ENCODE results near the gene WDR82.

Gene WDR82

DNA sequence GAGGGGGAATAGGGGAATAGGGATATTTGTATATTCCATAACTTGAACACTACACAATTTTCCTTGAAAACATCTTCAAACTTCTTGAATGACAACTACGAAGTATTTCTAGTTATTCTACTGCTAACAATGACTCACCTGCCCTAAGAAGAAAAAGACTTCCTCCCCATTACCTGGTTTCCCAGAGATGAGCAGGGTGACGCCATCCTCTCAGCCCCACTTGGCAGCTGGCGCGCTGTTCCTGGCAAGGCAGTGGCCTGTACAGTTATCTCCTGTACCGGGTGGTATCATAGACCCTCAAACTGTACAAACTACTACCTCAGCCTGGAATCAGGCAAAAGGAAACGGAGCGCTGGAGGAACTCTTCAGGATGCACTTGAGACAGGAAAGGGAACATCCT, 10.4 kb downstream of the WDR82 start:
- DNase-seq (ENCODE audit: low read depth): no peak
- no peak overlapping the region for H3K4me3 ChIP-seq (ENCODE audit: low read depth, low read length)
- no peak for TF ChIP-seq CTCF (IDR thresholded peaks at IDR 0.05; ENCODE audit: low read depth, low read length, missing control alignments)

DNA sequence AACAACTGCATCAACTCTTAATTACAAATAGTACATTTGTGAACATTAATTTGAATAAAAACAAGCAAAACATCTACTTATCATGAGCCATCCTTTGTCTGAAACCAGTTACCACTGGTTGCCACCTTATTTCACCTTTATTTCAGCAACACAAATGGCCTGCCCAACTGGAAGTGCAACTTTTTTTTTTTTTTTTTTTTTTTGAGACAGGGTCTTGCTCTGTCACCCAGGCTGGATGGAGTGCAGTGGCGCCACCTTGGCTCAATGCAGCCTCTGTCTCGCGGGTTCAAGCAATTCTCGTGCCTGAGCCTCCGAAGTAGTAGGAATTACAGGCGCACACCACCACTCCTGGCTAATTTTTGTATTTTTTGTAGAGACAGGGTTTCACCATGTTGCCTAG, 13.1 kb downstream of the WDR82 start:
- no peak for DNase-seq (ENCODE audit: low read depth)
- no peak overlapping the region for H3K4me3 ChIP-seq (ENCODE audit: low read depth, low read length)
- TF ChIP-seq CTCF (IDR thresholded peaks at IDR 0.05; ENCODE audit: low read depth, low read length, missing control alignments): no peak

DNA sequence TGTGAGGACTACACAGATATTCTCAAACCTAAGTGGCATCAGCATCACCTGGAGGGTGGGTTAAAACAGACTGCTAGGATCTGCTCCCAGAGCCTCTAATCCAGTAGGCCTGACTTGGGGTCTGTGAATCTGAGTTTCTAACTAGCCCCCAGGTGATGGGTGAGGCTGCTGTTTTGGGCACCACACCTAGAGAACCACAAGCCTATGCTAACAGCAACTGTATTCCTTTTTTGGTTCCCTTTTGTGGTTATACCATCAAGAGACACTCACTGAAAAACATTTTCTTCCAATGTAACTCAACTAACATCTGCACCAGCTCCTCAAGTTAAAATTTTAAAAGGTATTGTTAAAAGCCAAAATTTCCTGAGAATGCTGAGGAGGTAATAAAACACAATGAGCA, 16.0 kb downstream of the WDR82 start:
- no peak overlapping the region for H3K4me3 ChIP-seq (ENCODE audit: low read depth, low read length)
- DNase-seq (ENCODE audit: low read depth): no peak
- no peak for TF ChIP-seq CTCF (IDR thresholded peaks at IDR 0.05; ENCODE audit: low read depth, low read length, missing control alignments)

DNA sequence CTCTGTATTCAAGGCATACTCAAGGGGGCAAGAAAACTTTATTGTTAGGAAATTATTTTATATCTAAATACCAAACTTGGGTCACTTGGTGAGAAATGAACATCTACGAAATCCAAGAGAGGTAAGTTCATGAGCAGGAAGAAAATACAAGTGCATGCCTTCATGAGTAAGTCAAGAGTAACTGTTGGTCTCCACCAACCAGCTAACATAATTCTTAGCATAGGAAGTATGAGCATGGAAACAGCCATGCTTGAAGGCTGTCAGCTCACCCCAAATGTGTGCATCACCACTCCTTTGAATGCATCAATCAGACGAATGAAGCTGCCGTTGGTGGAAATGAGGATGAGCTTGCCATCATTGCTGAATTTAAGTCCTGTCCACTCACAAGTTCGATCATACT, 19.0 kb downstream of the WDR82 start:
- H3K4me3 ChIP-seq (ENCODE audit: low read depth, low read length): no peak overlapping the region
- no peak for DNase-seq (ENCODE audit: low read depth)
- TF ChIP-seq CTCF (IDR thresholded peaks at IDR 0.05; ENCODE audit: low read depth, low read length, missing control alignments): no peak

- no peak overlapping the region for H3K4me3 ChIP-seq (ENCODE audit: low read depth, low read length)
- TF ChIP-seq CTCF (IDR thresholded peaks at IDR 0.05; ENCODE audit: low read depth, low read length, missing control alignments): no peak
- no peak for DNase-seq (ENCODE audit: low read depth)
Measured at GRCh38 chr3:52259035-52259434, 19.4 kb downstream of the WDR82 start.

DNA sequence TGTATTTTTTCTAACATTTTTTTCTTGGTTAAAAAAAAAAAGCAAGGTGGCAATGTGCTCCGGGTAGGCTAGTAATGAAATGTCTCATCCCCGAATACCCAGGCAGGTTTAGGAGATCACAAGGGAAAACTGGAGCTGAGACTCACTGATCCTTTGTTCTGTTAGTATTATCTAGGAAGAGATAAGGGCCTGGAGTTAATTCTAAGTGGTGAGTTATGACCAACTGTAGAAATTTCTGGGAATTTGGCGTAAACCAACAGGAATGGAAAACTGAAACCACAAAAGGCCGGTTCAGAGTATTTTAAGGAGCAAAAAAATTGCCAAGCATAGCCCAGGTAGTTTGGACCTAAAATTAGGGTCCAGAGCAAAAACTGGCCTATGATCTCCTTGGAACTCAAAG, 20.5 kb downstream of the WDR82 start:
- TF ChIP-seq CTCF (IDR thresholded peaks at IDR 0.05; ENCODE audit: low read depth, low read length, missing control alignments): no peak
- no peak for DNase-seq (ENCODE audit: low read depth)
- no peak overlapping the region for H3K4me3 ChIP-seq (ENCODE audit: low read depth, low read length)

DNA sequence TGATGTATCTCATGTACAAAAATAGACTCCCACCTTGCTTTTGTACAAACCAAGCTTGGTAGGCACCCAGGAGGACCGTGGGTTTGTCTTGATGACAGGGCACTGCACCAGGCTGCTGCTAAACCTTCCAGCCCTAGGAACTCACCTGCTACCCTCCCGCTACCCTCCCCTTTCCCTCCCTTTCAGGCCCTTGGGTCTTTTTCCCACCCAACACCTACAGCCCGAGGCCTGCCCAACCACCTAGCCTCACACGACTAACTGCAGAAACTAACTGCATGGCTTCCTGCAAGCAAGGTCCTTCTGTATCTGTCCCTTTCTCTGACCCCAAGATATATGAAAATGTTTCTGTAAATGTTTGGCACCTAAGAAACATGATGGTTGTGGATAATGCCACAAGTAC, 21.8 kb downstream of the WDR82 start:
- H3K4me3 ChIP-seq (ENCODE audit: low read depth, low read length): no peak overlapping the region
- DNase-seq (ENCODE audit: low read depth): no peak
- TF ChIP-seq CTCF (IDR thresholded peaks at IDR 0.05; ENCODE audit: low read depth, low read length, missing control alignments): no peak

Data from GM12864 (cell line).